Measurements from ENCODE around the gene SDCBP2. TPM values are rescaled to one million over a fixed set of nuclear protein-coding genes. Genes with fewer than 3 reads are reported as not detected.

The SDCBP2 gene
- total and polyA plus RNA-seq, 2 of the 4 experiments (the other 2 are of a cell fraction), result 0.54 to 1.3 TPM

DNA sequence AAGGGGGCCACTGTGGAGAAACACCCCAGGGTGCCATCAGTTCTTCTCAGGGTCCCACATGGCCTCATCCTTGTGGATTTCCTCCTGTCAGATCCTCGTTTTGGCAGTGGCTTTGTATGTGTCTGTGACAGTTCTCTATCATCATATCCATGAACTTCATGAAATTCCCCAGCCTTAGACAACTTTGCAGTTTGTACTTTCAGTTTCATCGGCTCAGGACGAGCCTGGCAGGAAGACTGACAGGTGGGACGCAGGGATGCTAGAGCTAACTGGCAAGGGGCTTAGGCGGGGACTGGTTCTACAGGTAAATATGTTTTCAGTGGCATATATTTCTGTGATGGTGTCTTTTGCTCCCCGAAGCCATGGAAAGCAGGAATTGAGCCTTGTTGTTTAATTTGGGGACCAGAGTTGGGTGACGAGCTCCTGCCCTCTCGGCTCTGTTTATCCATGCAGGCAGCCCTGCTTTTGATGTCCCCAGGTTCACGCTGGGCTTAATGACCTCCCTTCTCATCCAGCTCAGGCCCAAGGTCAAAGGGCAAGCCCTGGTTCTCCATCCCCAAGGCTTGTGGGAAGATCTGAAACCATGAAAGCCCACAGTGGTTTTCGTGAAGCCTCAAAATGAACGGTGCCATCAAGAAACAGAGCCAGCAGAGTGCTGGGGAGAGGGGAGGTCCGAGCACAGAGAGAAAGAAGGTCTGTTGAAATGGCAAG is 11.2 kb downstream of the SDCBP2 start:
- in situ Hi-C loops (cut with MboI; ENCODE audit: low sequenced_read_pairs), result no loop called here
- H2AK9ac ChIP-seq (replicated peaks; ENCODE audit: low read depth, low read length, poor library complexity), result no peak overlapping the region
- no peaks in the 10 kb centered on the region for H3K36me3 ChIP-seq (ENCODE audit: control insufficient read depth, insufficient read depth, low read length)
- H4K20me1 ChIP-seq (ENCODE audit: insufficient read depth, low read length), result no peaks in the 10 kb centered on the region
- intact Hi-C loops (cut with micrococcal nuclease), result no loop called here
- peak overlapping the region; percentile 62 for H4K91ac ChIP-seq (ENCODE audit: insufficient read depth, low read depth, low read length)
- H3K9ac ChIP-seq (ENCODE audit: low read depth, low read length), result peak overlapping the region; percentile 63; the same call in 1 of the 2 replicates
- no peak overlapping the region for H3K4me3 ChIP-seq (ENCODE audit: insufficient read depth, low read depth, low read length)
- peak overlapping the region; percentile 84 for H2AFZ ChIP-seq (replicated peaks; ENCODE audit: low read length, poor library complexity)
- ChIA-PET CTCF (no interaction called here), POLR2A (ENCODE audit: unreplicated experiment) (no interaction called here)
- H3K9me1 ChIP-seq (ENCODE audit: insufficient read depth, low read length), result peaks cover 5% of the 10 kb centered on the region; the same call in 1 of the 2 replicates
- peak overlapping the region; percentile 60; the same call in 1 of the 3 replicates for H2BK15ac ChIP-seq (ENCODE audit: low read depth, low read length)
- no peak overlapping the region; the same call in 1 of the 2 replicates for H4K5ac ChIP-seq (ENCODE audit: low read depth, low read length)
- DNase-seq, result no peak
- peak overlapping the region; percentile 39; the same call in 1 of the 2 replicates for H2AK5ac ChIP-seq (ENCODE audit: low read depth, low read length)
- no peak overlapping the region for H2BK5ac ChIP-seq (ENCODE audit: low read depth, low read length, poor library complexity, severe bottlenecking)
- H3K9me3 ChIP-seq (ENCODE audit: control insufficient read depth, insufficient read depth, low read length), result no peaks in the 10 kb centered on the region
- ATAC-seq (ENCODE audit: low read depth), result no peak
- H3K4me1 ChIP-seq (ENCODE audit: control insufficient read depth, insufficient read depth, low read length), result peaks cover 14% of the 10 kb centered on the region
- H2BK20ac ChIP-seq (ENCODE audit: low read depth, low read length), result no peak overlapping the region
- peak overlapping the region; percentile 8; the same call in 1 of the 2 replicates for H3K4ac ChIP-seq (ENCODE audit: low read depth, low read length)
- BruUV-seq (replicated peaks), result no TSS peak
- H3K27ac ChIP-seq (ENCODE audit: insufficient read depth, low read length), result no peak overlapping the region
- H3K79me1 ChIP-seq (ENCODE audit: low read depth in 1 of 2, low read length in 2 of 2), result peaks cover 0 to 5% of the 10 kb centered on the region in 2 experiments; a peak in 1 of 4 replicates
- H3K56ac ChIP-seq (ENCODE audit: extremely low read depth, insufficient read depth, low read length), result no peak overlapping the region
- peak overlapping the region; percentile 29 for H3K14ac ChIP-seq (replicated peaks; ENCODE audit: low read depth, low read length)
- peak overlapping the region; percentile 27 to 63; a peak in 3 of 4 replicates for H4K8ac ChIP-seq (ENCODE audit: low read depth in 2 of 2, low read length in 2 of 2)
- no peak overlapping the region; the same call in 1 of the 2 replicates for H2BK120ac ChIP-seq (ENCODE audit: low read depth, low read length)
- dilution Hi-C loops (cut with HindIII; ENCODE audit: low sequenced_read_pairs, unreplicated experiment), result no loop called here
- H3K18ac ChIP-seq (ENCODE audit: low read depth, low read length), result no peak overlapping the region
- WGBS, 2 experiments (ENCODE audit: extremely low coverage in 2 of 2, insufficient read length in 1 of 2), result 100% methylated on average over 1 of the region's 12 CpGs; no CpG with 5 or more reads in 1 of the 2 experiments
- H3K4me2 ChIP-seq (ENCODE audit: low read depth, low read length), result peak overlapping the region; percentile 56
- H3K23ac ChIP-seq (ENCODE audit: low read depth, low read length), result no peak overlapping the region
- no peaks in the 10 kb centered on the region for H3K27me3 ChIP-seq (ENCODE audit: control insufficient read depth, insufficient read depth, low read length)
- TF ChIP-seq RFX5 (IDR thresholded peaks at IDR 0.05; ENCODE audit: low read depth, low read length) (no peak), BHLHE40 (IDR thresholded peaks at IDR 0.05; ENCODE audit: low read depth, low read length) (no peak), CEBPB (IDR thresholded peaks at IDR 0.05; ENCODE audit: low read depth, low read length) (no peak), NFE2L2 (IDR thresholded peaks at IDR 0.05; ENCODE audit: low read depth, low read length) (no peak), MAFK (IDR thresholded peaks at IDR 0.05; ENCODE audit: low read depth, low read length) (no peak), CHD1 (IDR thresholded peaks at IDR 0.05; ENCODE audit: low read depth, low read length) (no peak), SMC3 (IDR thresholded peaks at IDR 0.05; ENCODE audit: low read depth, low read length) (no peak), MXI1 (IDR thresholded peaks at IDR 0.05; ENCODE audit: borderline replicate concordance, low read depth, low read length) (no peak), POLR2A (IDR thresholded peaks at IDR 0.05; ENCODE audit: low read depth, low read length) (no peak), FOS (IDR thresholded peaks at IDR 0.05; ENCODE audit: low read depth, low read length) (no peak), MAZ (IDR thresholded peaks at IDR 0.05; ENCODE audit: borderline replicate concordance, low read depth, low read length) (no peak), RCOR1 (IDR thresholded peaks at IDR 0.05; ENCODE audit: insufficient replicate concordance, low read length) (no peak)
- TF ChIP-seq, protein P1, sequence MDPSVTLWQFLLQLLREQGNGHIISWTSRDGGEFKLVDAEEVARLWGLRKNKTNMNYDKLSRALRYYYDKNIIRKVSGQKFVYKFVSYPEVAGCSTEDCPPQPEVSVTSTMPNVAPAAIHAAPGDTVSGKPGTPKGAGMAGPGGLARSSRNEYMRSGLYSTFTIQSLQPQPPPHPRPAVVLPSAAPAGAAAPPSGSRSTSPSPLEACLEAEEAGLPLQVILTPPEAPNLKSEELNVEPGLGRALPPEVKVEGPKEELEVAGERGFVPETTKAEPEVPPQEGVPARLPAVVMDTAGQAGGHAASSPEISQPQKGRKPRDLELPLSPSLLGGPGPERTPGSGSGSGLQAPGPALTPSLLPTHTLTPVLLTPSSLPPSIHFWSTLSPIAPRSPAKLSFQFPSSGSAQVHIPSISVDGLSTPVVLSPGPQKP (IDR thresholded peaks at IDR 0.05; ENCODE audit: borderline replicate concordance, low read depth, low read length), result no peak
- TF ChIP-seq, protein P2, sequence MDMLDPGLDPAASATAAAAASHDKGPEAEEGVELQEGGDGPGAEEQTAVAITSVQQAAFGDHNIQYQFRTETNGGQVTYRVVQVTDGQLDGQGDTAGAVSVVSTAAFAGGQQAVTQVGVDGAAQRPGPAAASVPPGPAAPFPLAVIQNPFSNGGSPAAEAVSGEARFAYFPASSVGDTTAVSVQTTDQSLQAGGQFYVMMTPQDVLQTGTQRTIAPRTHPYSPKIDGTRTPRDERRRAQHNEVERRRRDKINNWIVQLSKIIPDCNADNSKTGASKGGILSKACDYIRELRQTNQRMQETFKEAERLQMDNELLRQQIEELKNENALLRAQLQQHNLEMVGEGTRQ (IDR thresholded peaks at IDR 0.05; ENCODE audit: low read depth, low read length), result no peak
- TF ChIP-seq, protein P3, sequence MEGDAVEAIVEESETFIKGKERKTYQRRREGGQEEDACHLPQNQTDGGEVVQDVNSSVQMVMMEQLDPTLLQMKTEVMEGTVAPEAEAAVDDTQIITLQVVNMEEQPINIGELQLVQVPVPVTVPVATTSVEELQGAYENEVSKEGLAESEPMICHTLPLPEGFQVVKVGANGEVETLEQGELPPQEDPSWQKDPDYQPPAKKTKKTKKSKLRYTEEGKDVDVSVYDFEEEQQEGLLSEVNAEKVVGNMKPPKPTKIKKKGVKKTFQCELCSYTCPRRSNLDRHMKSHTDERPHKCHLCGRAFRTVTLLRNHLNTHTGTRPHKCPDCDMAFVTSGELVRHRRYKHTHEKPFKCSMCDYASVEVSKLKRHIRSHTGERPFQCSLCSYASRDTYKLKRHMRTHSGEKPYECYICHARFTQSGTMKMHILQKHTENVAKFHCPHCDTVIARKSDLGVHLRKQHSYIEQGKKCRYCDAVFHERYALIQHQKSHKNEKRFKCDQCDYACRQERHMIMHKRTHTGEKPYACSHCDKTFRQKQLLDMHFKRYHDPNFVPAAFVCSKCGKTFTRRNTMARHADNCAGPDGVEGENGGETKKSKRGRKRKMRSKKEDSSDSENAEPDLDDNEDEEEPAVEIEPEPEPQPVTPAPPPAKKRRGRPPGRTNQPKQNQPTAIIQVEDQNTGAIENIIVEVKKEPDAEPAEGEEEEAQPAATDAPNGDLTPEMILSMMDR (conservative IDR thresholded peaks at IDR 0.05; ENCODE audit: low read depth, low read length), result no peak

All from IMR-90 (cell line).